ENCODE results near the gene LHFPL3. TPM values are rescaled to one million over a fixed set of nuclear protein-coding genes. Genes with fewer than 3 reads are reported as not detected.

LHFPL3 gene
- polyA plus RNA-seq, 2 of the 4 experiments (the other 2 are of a cell fraction), result not detected

DNA sequence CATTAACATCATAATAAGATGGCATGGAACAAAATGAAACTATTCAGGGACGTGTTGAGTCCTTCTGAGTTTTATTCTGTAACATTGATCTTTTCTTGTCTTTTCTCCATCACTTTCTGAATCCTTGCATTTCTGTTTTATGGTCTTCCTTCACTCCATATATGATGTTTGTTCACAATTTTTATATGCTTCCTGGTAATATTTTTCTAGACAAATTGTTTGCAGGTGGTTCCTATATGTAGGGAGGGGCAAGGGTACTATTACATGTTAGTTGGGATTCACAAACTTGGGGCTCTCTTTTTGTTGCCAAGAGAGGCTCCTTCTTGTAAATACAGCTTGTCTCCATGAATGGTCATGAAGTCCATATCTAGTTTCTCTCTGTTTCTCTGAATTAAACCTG lies 159.2 kb downstream of the LHFPL3 start:
- FAIRE-seq (no peak), ATAC-seq (no peak), DNase-seq (ENCODE audit: low read depth in 1 of 2, low spot score in 1 of 2) (no peak)
- CTCF ChIA-PET, result no interaction called here
- 0% methylated on average over 1 of the region's 1 CpG for WGBS (ENCODE audit: missing lambda C conversion rate)
- H3K4me2 ChIP-seq, result no peak overlapping the region
- H3K4me3 ChIP-seq, result no peak overlapping the region
- TF ChIP-seq HOXB5 (CRISPR knock-in tag; IDR thresholded peaks at IDR 0.05) (no peak), CHD4 (IDR thresholded peaks at IDR 0.05; ENCODE audit: borderline replicate concordance) (no peak)
- no peak overlapping the region for H3K27ac ChIP-seq
- no peaks in the 10 kb centered on the region for H3K4me1 ChIP-seq
- POLR2A ChIA-PET, result no interaction called here
- no peaks in the 10 kb centered on the region for H3K9me3 ChIP-seq

DNA sequence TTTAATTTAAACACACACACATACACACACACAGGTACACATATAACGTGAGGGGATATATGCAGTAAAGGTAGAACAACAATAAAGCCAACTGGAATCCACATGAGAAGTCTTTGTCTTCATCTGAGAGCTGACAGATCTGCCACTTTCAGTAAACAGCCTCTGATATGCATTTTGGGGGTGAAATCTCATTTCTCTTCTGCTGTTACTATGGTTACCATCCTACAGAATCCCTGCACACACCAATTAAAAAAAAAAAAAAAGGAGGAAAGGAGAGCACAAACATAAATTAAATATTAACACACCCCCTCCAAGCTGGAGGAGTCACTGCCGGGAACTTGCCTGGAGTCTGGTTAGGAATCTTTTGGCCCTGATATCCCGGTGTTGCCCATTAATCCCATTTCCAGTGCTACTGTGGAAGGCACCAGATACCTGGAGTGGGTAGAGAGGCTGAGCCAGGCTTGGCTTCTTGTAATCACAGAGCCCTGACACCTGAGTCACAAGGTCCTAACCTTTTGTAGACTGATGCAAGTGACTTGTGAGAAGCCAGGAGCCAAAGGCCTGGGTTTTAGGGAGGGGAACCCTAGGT lies 169.1 kb downstream of the LHFPL3 start:
- Histone ChIP-seq H3K4me2 (no peak overlapping the region), H3K9me3 (no peaks in the 10 kb centered on the region), H3K27ac (no peak overlapping the region), H3K4me1 (no peaks in the 10 kb centered on the region), H3K4me3 (no peak overlapping the region)
- FAIRE-seq, result no peak
- TF ChIP-seq HEYL (CRISPR knock-in tag; IDR thresholded peaks at IDR 0.05) (no peak), CHD2 (IDR thresholded peaks at IDR 0.05; ENCODE audit: low read length, partially characterized antibody) (no peak), EHMT2 (IDR thresholded peaks at IDR 0.05; ENCODE audit: low read depth) (no peak), EHF (CRISPR knock-in tag; IDR thresholded peaks at IDR 0.05) (no peak), CHD4 (IDR thresholded peaks at IDR 0.05; ENCODE audit: borderline replicate concordance) (no peak), JUNB (IDR thresholded peaks at IDR 0.05) (no peak), POLR2AphosphoS2 (conservative IDR thresholded peaks at IDR 0.05; ENCODE audit: low read length) (no peak), CBX2 (IDR thresholded peaks at IDR 0.05; ENCODE audit: borderline replicate concordance, low read depth) (no peak), FOSL2 (IDR thresholded peaks at IDR 0.05) (no peak), FOSL2 (CRISPR knock-in tag; IDR thresholded peaks at IDR 0.05) (no peak), RCOR1 (IDR thresholded peaks at IDR 0.05; ENCODE audit: low read depth, low read length) (no peak), MAFK (IDR thresholded peaks at IDR 0.05; ENCODE audit: partially characterized antibody) (no peak)
- TF ChIP-seq, protein P1, sequence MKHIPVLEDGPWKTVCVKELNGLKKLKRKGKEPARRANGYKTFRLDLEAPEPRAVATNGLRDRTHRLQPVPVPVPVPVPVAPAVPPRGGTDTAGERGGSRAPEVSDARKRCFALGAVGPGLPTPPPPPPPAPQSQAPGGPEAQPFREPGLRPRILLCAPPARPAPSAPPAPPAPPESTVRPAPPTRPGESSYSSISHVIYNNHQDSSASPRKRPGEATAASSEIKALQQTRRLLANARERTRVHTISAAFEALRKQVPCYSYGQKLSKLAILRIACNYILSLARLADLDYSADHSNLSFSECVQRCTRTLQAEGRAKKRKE (CRISPR knock-in tag; IDR thresholded peaks at IDR 0.05; ENCODE audit: low read depth), result no peak
- TF ChIP-seq, protein P2, sequence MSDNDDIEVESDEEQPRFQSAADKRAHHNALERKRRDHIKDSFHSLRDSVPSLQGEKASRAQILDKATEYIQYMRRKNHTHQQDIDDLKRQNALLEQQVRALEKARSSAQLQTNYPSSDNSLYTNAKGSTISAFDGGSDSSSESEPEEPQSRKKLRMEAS (IDR thresholded peaks at IDR 0.05), result no peak
- CTCF ChIA-PET, result no interaction called here
- ATAC-seq, result no peak
- WGBS (ENCODE audit: missing lambda C conversion rate), result 7% methylated on average over 3 of the region's 3 CpGs
- POLR2A ChIA-PET, result no interaction called here
- no peak for DNase-seq (ENCODE audit: low read depth in 1 of 2, low spot score in 1 of 2)

DNA sequence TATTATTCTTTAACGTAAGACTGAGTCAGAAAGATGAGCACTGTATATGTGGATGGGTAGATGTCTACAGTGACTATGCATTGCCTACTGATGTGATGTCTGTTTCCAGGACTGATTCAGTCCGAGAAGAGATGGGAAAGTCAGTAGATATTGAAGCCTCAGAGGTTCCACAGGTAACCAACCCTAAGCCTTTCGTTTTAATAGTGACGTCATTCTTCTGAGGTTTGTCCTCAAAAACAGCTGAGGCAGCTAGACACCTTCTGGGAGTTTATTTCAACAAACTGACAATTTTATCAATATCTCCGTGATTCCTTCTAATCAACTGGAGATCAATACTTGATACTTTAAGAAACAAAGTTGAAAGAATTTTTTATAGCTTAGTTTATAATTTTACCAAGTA lies 171.6 kb downstream of the LHFPL3 start:
- DNase-seq (ENCODE audit: low read depth in 1 of 2, low spot score in 1 of 2) (no peak), ATAC-seq (no peak), FAIRE-seq (peak; percentile 49)
- Histone ChIP-seq H3K4me1 (no peaks in the 10 kb centered on the region), H3K27ac (no peak overlapping the region), H3K4me2 (no peak overlapping the region), H3K4me3 (no peak overlapping the region), H3K9me3 (no peaks in the 10 kb centered on the region)
- WGBS (ENCODE audit: missing lambda C conversion rate), result 2% methylated on average over 5 of the region's 5 CpGs
- POLR2A ChIA-PET, result no interaction called here
- TF ChIP-seq HOXA7 (CRISPR knock-in tag; IDR thresholded peaks at IDR 0.05), result no peak
- no peak for TF ChIP-seq CBX2 (IDR thresholded peaks at IDR 0.05; ENCODE audit: borderline replicate concordance, low read depth)
- no peak for TF ChIP-seq KDM5A (IDR thresholded peaks at IDR 0.05)
- no peak for TF ChIP-seq HDAC2 (IDR thresholded peaks at IDR 0.05)
- TF ChIP-seq HOXB5 (CRISPR knock-in tag; IDR thresholded peaks at IDR 0.05), result no peak
- no peak for TF ChIP-seq MYC (IDR thresholded peaks at IDR 0.05; ENCODE audit: borderline replicate concordance, low read length)
- no peak for TF ChIP-seq MAZ (IDR thresholded peaks at IDR 0.05; ENCODE audit: borderline replicate concordance, low read depth, low read length)
- TF ChIP-seq RFX5 (IDR thresholded peaks at IDR 0.05), result no peak
- TF ChIP-seq, protein P3, sequence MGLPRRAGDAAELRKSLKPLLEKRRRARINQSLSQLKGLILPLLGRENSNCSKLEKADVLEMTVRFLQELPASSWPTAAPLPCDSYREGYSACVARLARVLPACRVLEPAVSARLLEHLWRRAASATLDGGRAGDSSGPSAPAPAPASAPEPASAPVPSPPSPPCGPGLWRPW (IDR thresholded peaks at IDR 0.05), result no peak
- TF ChIP-seq KDM1A (IDR thresholded peaks at IDR 0.05; ENCODE audit: low read depth), result no peak
- TF ChIP-seq, protein P4, sequence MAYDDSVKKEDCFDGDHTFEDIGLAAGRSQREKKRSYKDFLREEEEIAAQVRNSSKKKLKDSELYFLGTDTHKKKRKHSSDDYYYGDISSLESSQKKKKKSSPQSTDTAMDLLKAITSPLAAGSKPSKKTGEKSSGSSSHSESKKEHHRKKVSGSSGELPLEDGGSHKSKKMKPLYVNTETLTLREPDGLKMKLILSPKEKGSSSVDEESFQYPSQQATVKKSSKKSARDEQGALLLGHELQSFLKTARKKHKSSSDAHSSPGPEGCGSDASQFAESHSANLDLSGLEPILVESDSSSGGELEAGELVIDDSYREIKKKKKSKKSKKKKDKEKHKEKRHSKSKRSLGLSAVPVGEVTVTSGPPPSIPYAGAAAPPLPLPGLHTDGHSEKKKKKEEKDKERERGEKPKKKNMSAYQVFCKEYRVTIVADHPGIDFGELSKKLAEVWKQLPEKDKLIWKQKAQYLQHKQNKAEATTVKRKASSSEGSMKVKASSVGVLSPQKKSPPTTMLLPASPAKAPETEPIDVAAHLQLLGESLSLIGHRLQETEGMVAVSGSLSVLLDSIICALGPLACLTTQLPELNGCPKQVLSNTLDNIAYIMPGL (CRISPR knock-in tag; IDR thresholded peaks at IDR 0.05; ENCODE audit: borderline replicate concordance), result no peak
- no peak for TF ChIP-seq CHD4 (IDR thresholded peaks at IDR 0.05; ENCODE audit: borderline replicate concordance)
- no peak for TF ChIP-seq BHLHE40 (IDR thresholded peaks at IDR 0.05; ENCODE audit: low read depth, low read length)
- TF ChIP-seq SMC3 (IDR thresholded peaks at IDR 0.05), result no peak
- TF ChIP-seq, protein P5, sequence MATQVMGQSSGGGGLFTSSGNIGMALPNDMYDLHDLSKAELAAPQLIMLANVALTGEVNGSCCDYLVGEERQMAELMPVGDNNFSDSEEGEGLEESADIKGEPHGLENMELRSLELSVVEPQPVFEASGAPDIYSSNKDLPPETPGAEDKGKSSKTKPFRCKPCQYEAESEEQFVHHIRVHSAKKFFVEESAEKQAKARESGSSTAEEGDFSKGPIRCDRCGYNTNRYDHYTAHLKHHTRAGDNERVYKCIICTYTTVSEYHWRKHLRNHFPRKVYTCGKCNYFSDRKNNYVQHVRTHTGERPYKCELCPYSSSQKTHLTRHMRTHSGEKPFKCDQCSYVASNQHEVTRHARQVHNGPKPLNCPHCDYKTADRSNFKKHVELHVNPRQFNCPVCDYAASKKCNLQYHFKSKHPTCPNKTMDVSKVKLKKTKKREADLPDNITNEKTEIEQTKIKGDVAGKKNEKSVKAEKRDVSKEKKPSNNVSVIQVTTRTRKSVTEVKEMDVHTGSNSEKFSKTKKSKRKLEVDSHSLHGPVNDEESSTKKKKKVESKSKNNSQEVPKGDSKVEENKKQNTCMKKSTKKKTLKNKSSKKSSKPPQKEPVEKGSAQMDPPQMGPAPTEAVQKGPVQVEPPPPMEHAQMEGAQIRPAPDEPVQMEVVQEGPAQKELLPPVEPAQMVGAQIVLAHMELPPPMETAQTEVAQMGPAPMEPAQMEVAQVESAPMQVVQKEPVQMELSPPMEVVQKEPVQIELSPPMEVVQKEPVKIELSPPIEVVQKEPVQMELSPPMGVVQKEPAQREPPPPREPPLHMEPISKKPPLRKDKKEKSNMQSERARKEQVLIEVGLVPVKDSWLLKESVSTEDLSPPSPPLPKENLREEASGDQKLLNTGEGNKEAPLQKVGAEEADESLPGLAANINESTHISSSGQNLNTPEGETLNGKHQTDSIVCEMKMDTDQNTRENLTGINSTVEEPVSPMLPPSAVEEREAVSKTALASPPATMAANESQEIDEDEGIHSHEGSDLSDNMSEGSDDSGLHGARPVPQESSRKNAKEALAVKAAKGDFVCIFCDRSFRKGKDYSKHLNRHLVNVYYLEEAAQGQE (IDR thresholded peaks at IDR 0.05), result no peak
- CTCF ChIA-PET, result interaction anchor here (1.5 kb wide), 1 partner anchor 348 kb away, joined by 3 read pairs; no protein-coding TSS in a partner anchor
